Daoy (cell line): ENCODE data around the gene UBR3. TPM values are rescaled to one million over a fixed set of nuclear protein-coding genes. Genes with fewer than 3 reads are reported as not detected.

ENCODE experiments used
- DNase-seq: peaks from one replicate; pipeline ENCODE4 v3.0.0-alpha.2; 2015; ENCODE audit warnings: low read depth
- total RNA-seq: library from RNA; depleted of rRNA; stranded (reverse); fragments of >200 nt; shearing (Covaris generic); gene quantifications from 2 replicates; pipeline ENCODE4 v1.2.3, GENCODE V29; 2014

UBR3 gene
- total RNA-seq, 1 experiment from 2014 or later = 19.7 TPM

- no peak for DNase-seq
These were observed 174.8 kb downstream of the UBR3 start for GRCh38 chr2:170002096-170002495.

GRCh38 chr2:170005702-170006101, 178.4 kb downstream of the UBR3 start:
- DNase-seq = no peak

GRCh38 chr2:170006587-170007325, 179.5 kb downstream of the UBR3 start:
- no peak for DNase-seq

DNA sequence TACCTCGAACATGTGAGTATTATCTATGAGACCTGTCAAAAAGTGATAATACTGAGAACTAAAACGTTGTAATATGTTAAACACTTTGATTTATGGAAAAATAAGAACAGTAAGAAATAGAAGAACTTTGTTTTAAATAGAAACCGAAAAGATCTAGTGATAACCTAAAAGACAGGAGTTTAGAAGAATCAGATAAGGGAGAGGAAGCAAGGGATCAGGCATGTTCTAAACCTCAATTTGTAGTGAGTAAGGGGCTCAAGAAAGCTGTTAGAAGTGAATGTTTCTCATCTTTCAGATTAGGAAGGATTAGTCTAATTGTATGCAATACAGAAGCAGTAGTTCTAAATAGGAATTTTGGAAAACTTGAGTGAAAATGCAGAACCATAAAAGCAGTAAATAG, 182.0 kb downstream of the UBR3 start:
- DNase-seq = no peak

GRCh38 chr2:170012773-170013172, 185.5 kb downstream of the UBR3 start:
- no peak for DNase-seq

- DNase-seq = no peak
These were observed 186.7 kb downstream of the UBR3 start for GRCh38 chr2:170013802-170014551.

DNA sequence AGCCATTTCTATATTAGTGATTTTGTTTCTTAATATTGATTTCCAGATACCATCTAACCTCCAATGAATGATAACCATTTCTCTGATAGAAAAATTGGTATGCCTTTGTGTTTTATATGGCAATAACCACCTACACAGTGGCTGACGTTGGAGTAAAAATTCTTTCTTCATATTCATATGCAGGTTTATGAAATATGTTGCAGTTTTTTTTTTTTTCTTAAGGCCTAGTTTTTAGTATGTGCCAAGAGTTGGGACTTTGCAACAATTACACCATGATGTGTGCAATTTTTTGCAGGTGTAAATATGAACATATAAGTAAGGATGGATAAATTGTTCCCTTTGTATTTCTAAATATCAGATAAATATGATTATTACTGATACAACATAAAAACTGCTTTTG, 187.5 kb downstream of the UBR3 start:
- DNase-seq = no peak

DNA sequence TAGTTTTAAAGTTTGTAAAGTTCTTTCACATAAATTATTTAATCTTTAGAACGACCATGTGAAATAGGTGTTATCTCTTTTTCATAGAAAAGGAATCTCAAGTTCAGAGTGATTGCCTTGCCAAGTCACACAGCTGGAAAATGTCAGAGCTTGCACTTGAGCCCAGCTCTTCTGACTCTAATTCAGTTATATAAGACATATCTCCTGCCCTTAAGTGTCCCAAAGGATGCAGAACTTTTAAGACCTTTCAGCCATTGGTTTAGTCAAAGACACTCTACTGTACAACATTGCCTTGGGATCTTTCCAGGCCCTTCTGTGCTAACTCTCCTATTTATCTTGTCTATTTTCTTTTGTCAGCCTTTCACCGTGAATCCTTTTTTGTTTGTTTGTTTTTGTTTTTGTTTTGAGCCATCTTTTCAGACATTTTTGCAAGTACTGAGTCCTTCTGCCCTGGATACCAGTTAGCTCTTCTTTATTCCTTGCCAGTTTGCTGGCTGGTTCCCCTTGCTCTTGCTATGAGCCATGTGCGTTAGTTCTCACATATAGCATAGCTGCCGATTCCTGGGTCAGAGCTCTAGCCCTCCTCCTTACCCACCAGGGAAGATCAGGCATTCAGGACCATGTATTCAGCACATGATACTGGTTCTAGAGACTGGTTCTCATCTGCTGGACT, 190.7 kb downstream of the UBR3 start:
- no peak for DNase-seq

- DNase-seq = no peak
These were observed 192.0 kb downstream of the UBR3 start for GRCh38 chr2:170019060-170019805.

GRCh38 chr2:170020777-170021176, 193.5 kb downstream of the UBR3 start:
- no peak for DNase-seq

GRCh38 chr2:170022692-170023091, 195.4 kb downstream of the UBR3 start:
- DNase-seq = peak; percentile 42

DNA sequence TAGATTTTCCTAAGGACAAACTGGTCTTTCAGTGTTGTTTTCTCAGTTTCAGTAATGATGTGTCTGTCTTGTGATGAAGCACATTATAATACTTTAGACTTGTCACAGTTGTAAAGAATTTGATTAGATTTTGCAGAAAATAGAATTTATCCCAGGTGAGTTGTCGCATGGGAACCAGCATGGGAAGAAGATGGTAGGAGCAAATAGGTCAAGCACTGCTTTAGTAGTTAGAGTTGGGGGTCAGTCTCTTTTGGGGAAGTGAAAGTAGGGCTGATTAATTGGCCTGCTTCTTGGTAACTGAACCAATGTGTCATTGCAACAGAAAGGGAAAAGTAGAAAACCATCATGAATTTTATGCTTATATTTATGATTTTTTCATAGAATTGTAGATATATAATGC, 197.5 kb downstream of the UBR3 start:
- no peak for DNase-seq

DNA sequence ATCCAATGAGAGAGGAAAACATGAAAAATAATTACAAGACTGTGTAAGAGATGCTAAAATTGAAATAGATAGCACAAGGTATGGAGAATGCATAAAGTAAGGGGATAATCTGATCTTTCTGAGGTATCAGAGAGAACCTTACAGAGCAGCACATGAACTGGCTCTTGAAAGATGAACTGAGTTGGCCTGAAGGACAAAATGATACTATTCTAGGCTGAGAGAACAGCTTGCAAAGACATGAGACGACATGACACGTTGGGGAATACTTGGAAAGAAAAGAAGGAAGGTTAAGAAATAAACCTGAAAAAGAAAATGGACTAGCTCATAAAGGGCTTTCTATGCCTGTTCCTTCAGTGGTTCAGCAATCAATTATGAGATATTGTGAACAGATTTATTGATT, 198.0 kb downstream of the UBR3 start:
- DNase-seq = no peak

- DNase-seq = no peak
These were observed 199.1 kb downstream of the UBR3 start for GRCh38 chr2:170026361-170026760.

- no peak for DNase-seq
These were observed 202.3 kb downstream of the UBR3 start for GRCh38 chr2:170029551-170029950.

DNA sequence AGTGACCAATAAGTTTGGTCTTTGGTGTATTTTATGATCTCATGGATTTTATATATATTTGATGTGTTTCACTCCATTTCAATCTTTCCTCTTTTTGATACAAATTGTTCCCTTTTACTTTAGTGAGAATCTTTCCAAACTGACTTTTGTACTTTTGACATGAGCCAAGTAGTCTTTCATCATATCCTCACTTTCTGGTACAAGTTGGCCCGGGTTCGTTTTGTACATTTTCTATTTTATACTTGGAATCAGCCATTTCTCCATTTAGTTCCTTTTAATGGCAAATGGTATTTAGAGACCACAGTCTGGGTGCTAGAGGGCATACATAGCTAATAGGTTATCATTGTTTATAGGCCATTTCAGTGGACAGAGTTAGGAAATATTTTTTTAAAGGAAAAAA, 202.8 kb downstream of the UBR3 start:
- no peak for DNase-seq

DNA sequence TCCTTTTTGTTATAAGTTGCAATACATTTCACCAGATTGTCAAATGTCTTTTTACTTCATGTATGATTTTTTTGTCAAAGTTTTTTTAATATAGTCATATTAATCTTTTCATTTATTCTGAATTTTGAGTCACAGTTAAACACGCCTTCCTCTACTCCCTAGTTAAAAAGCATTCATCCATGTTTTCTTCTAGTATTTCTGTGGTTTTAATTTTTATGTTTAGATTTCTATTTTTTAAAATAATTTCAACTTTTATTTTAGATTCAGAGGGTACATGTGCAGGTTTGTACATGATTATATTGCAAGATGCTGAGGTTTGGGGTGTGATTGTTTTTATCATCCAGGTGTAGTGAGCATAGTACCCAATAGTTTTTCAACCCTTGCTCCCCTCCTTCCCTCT, 204.0 kb downstream of the UBR3 start:
- no peak for DNase-seq

GRCh38 chr2:170034596-170034995, 207.3 kb downstream of the UBR3 start:
- DNase-seq = no peak

DNA sequence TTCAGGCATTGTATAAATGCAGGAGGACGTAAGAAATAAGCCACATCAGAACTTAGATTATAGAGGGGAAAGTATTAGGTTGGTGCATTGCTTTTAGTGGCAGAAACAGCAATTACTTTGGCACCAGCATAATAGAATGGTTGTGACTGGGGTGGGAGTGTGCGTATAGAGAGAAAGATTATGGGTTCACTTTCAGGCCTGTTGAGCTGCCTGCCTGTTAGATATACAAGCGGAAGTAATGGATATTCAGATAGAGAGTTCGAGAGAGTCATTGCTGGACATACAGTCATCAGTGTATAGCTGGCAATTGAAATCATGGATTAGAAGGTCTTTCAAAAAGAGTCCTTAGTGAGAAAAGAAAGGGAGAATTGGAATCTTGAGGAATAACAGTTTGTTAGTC, 211.5 kb downstream of the UBR3 start:
- no peak for DNase-seq

DNA sequence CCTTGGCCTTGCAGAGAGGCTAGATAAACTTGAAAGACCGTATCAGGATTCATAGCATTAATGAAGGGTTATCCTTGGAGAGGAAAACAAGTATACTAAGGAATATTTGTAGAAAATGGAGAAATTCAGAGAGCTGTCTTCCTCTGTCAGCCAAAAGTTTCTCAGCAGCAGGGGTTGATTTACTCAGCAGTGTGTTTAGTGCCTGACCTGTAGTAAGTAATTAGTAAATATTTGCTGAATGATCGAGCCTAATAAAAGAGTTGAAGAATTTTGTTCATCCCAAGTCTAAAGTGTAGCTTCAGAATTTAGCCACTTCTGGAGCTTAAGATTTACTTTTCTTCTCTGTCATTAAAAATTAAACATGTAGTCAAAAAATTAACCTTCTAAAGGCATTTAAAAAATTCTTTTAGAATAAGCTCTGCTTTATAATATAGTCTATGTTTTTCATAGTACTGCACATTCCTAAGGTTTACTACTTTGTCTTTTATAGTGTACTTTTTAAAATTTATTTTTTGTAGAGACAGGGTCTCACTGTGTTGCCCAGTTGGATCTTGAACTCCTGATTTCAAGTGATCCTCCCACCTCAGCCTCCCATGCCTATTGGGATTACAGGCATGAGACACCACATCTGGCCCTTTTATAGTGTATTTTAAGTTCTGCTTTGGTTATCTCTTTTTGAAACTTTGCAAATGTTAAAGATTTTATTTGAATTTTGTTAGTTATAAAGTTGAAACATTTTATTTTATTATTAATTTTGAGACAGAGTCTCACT, 212.3 kb downstream of the UBR3 start:
- no peak for DNase-seq

- DNase-seq = peak; percentile 2
These were observed 217.7 kb downstream of the UBR3 start for GRCh38 chr2:170044751-170045478.
